Erythroblast (primary cell): ENCODE results near the gene IPO9.
"Not testable (repeated sequence)": the region's sequence is repeated elsewhere in the genome, so short reads cannot be mapped to it uniquely, and the experiment has no call there.

Experiments
- DNase-seq, 2 experiments: peaks; one replicate each; lab custom pipeline; 2025; lab: John Stamatoyannopoulos, UW
- GATA1 ChIP-seq: IDR thresholded peaks from 2 replicates; pipeline ENCODE4 v1.6.1; 2011; ENCODE audit warnings: low read depth, mild to moderate bottlenecking, control low read depth, low read length, moderate library complexity
- POLR2A ChIP-seq: IDR thresholded peaks from 2 replicates; pipeline ENCODE4 v1.6.1; 2011; ENCODE audit warnings: mild to moderate bottlenecking, low read length

The IPO9 gene

DNA sequence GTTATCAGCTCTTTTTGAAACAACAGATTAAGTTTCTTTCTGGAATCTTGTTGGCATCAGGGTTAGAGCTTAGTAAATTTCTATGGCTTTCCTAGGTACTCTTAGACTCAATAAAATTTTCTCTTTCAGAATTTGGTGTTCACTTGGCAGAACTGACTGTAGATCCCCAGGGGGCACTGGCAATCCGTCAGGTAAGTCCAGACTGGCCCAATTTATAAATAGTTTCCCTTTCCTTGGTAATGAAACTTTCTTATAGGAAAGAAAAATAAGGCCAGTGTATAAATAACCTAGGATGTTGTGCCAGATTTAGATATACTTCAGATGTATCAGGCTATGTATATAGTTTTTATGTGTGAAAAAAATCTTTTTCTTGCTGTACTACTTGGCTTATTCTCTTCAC is 18.2 kb downstream of the IPO9 start:
- DNase-seq = no peak
- TF ChIP-seq POLR2A (no peak), GATA1 (no peak)

GRCh38 chr1:201848230-201848629 is 19.3 kb downstream of the IPO9 start:
- TF ChIP-seq GATA1 (no peak), POLR2A (no peak)
- no peak for DNase-seq

- DNase-seq = no peak
- TF ChIP-seq GATA1 (no peak), POLR2A (no peak)
Observed at GRCh38 chr1:201849372-201850052, 20.6 kb downstream of the IPO9 start.

- no peak for TF ChIP-seq GATA1
- no peak for TF ChIP-seq POLR2A
- no peak for DNase-seq
Observed at GRCh38 chr1:201850053-201850397, 21.1 kb downstream of the IPO9 start.

- DNase-seq = no peak
- TF ChIP-seq GATA1 (no peak), POLR2A (no peak)
Observed at GRCh38 chr1:201851949-201852348, 23.0 kb downstream of the IPO9 start.

DNA sequence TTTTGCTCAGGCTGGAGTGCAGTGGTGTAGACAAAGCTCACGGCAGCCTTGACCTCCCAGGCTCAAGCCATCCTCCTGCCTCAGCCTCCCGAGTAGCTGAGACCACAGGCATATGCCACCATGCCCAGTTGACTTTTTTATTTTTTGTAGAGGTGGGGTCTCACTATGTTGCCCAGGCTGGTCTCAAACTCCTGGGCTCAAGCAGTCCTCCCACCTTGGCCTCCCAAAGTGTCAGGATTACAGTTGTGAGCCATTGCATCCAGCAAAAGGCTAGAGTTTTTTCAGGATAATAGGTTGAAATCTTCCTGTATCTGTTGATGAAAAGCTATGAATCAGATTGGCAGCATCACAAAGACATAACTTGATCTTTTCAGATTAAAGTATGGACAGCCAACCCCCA is 27.8 kb downstream of the IPO9 start:
- DNase-seq = not testable (repeated sequence)

DNA sequence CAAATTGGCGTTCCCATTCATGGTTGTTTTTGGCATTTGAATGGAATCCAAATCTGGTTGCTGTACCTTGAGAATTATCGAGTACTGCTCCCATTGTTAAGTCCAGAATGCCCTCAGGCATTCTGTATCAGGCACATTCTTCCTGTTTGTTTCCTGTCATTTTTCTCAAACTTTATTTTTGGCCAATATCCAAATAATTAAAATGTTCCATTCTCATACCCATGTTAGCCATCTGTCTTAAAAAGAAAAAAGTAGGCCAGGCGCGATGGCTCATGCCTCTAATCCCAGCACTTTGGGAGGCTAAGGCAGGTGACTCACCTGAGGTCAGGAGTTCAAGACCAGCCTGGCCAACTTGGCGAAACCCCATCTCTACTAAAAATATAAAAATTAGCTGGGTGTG is 30.5 kb downstream of the IPO9 start:
- no peak for DNase-seq
- TF ChIP-seq POLR2A (no peak), GATA1 (no peak)

- no peak for DNase-seq
- TF ChIP-seq POLR2A (no peak), GATA1 (no peak)
Observed at GRCh38 chr1:201861448-201861847, 32.5 kb downstream of the IPO9 start.

- DNase-seq = no peak
- TF ChIP-seq POLR2A (no peak), GATA1 (no peak)
Observed at GRCh38 chr1:201870397-201870796, 41.4 kb downstream of the IPO9 start.

- TF ChIP-seq POLR2A = no peak
- no peak for TF ChIP-seq GATA1
- DNase-seq = no peak
Observed at GRCh38 chr1:201874672-201875071, 45.7 kb downstream of the IPO9 start.

DNA sequence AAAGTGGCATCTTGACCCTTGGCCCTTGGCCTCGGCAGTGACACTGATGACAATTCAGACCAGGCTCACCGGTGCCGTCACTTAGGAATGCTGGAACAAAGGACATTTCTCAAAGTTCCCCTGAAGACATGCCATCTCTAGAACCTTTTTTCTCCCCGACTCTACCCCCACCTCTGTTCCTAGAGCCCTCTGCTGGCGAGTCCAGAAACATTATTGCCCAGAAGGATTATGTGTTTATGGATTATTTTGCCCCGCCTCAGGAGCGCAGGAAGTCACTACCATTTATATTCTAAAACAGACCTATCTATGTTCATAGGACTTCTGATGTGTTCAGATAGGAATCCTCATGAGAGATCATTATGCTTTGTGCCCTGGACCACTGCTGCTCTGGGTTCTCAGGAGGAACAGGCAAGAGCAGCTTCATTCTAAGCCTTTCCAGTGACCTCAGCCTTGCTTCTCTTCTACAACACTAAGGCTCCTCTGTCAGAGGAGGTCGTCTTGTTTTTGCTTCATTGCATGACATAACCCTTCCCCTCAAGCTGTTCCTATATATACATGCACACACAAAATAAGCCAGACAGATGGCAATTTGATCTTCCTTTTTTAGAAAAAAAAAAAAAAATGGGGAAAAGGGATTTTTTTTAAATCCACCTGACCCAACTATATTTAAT is 47.3 kb downstream of the IPO9 start:
- TF ChIP-seq POLR2A (no peak), GATA1 (no peak)
- DNase-seq = no peak

GRCh38 chr1:201877877-201878401 is 49.0 kb downstream of the IPO9 start:
- peak; percentile 32 to 65 for DNase-seq
- TF ChIP-seq GATA1 (no peak), POLR2A (no peak)

DNA sequence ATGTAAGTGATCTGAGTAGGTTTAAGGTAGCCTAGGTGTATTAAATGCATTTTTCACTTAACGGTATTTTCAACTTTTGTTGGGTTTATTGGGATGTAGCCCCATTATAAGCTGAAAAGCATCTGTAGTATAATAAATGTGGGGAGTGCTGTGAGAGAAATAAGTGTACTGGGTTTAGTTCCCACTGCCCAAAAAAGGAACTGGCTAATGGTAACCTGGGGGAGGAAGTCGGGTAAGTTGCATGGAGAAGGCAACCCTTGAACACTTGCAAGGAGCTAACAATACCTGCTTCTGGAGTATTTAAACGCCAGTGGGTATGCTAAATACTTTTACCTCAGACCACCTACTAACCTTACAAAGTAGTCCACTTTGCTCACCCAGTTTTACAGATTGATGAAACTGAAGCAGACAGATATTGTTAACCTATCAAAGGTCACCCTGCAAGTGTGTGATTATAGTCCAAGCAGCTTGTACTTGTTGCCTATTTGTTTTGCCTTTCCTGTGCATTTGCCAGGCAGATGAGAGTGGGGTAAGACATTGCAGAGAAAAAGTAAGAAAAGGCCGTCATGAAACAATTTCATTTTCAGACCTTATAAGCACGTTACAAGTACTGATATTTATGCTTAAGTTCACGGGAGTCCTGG is 52.1 kb downstream of the IPO9 start:
- TF ChIP-seq POLR2A = no peak
- TF ChIP-seq GATA1 = no peak
- no peak for DNase-seq

DNA sequence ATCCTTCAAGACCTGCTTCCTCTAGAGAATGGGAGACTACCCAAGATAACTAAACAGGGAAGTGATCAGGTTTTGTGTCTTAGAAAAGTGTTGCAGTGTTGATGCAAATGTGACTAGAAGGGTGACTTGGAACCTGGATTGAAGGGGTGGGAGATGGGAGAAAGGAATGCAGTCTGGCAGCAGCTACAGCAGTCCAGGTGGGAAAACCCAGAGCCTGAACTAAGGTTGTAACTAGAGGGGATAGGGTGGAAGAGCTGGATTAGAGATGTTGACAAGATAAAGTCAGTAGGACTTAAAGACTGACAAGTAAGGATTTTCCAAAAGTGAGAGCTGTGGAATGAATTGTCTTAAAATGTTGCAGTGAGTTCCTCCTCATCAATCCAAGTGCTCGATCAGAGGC is 52.7 kb downstream of the IPO9 start:
- DNase-seq = no peak
- no peak for TF ChIP-seq POLR2A

DNA sequence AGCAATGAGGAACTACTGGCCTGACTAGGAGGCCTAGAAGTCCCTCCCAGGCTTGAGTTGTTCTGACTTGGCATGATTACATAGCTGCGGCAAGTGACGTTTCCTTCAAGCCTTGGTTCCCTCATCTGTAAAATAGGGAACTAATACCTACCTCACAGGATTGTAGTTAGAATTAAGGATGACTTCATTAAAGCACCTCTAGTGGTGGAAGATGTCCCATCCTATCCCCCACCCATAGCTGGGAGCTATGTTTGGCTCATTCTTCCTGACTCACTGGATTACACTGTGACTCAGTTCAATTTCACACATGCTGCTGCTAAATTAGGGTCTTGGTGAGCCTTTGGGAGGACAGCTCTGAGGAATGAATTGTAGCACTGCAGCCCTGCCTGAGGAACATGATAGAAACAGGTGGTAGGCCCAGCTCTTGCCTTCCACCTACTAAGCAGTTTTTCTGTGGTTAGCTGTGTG is 53.7 kb downstream of the IPO9 start:
- TF ChIP-seq POLR2A (peak; percentile 6), GATA1 (no peak)
- DNase-seq = peak; percentile 38 to 68
